C4-2B (cell line): Measurements from ENCODE around the gene CEMP1.
"Not testable (repeated sequence)": the region's sequence is repeated elsewhere in the genome, so short reads cannot be mapped to it uniquely, and the experiment has no call there.

Experiments used
- H3K27ac ChIP-seq: fragments of 450-650 bp; 2 replicates; pipeline ENCODE4 v1.5.1; 2017
- CTCF ChIP-seq: fragments of 450-650 bp; conservative IDR thresholded peaks from 2 replicates; pipeline ENCODE4 v1.5.1; 2017; ENCODE audit warnings: mild to moderate bottlenecking
- ZFX ChIP-seq: fragments of 450-650 bp; IDR thresholded peaks from 2 replicates; pipeline ENCODE4 v1.6.1; 2017

The CEMP1 gene, protein sequence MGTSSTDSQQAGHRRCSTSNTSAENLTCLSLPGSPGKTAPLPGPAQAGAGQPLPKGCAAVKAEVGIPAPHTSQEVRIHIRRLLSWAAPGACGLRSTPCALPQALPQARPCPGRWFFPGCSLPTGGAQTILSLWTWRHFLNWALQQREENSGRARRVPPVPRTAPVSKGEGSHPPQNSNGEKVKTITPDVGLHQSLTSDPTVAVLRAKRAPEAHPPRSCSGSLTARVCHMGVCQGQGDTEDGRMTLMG

GRCh38 chr16:2531371-2531695 is at the start of gene CEMP1:
Gene CEMP1, minus strand, starts transcription at chr16:2531408. Its CDS starts 335 bp downstream, at chr16:2531073.
- peak within 1 kb of the TSS; percentile 72 for H3K27ac ChIP-seq
- TF ChIP-seq CTCF = no peak
- TF ChIP-seq ZFX = no peak

GRCh38 chr16:2580818-2581217 is 49.6 kb upstream of the CEMP1 start:
- not testable (repeated sequence) for H3K27ac ChIP-seq

- not testable (repeated sequence) for H3K27ac ChIP-seq
Measured at GRCh38 chr16:2580143-2580542, 48.9 kb upstream of the CEMP1 start.

- H3K27ac ChIP-seq = not testable (repeated sequence)
Measured at GRCh38 chr16:2578905-2579304, 47.7 kb upstream of the CEMP1 start.

- H3K27ac ChIP-seq = not testable (repeated sequence)
Measured at GRCh38 chr16:2577044-2577443, 45.8 kb upstream of the CEMP1 start.

DNA sequence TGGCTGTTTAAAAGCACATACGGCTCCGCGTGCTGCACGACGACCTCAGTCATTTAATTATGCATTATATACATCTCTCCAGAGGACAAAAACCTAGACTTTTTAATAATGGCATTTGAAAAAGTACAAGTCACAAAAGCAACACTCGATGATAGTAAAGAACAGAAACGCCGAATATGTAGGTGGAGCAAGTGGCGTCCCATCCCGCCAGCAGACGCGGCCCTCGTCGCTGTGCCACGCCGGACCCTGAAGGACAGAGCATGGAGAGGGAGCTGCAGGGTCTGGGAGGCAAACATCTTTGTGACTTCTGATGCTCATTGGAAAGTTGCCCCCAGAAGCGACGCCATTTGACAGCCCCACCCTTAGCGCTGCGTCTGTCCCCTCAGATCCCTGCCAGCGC is 44.6 kb upstream of the CEMP1 start:
- not testable (repeated sequence) for H3K27ac ChIP-seq

- not testable (repeated sequence) for H3K27ac ChIP-seq
Measured at GRCh38 chr16:2572704-2573103, 41.5 kb upstream of the CEMP1 start.

- H3K27ac ChIP-seq = not testable (repeated sequence)
Measured at GRCh38 chr16:2568573-2568972, 37.4 kb upstream of the CEMP1 start.

GRCh38 chr16:2567506-2567905 is 36.3 kb upstream of the CEMP1 start:
- not testable (repeated sequence) for H3K27ac ChIP-seq

GRCh38 chr16:2560798-2561133 is 29.6 kb upstream of the CEMP1 start:
- not testable (repeated sequence) for H3K27ac ChIP-seq

GRCh38 chr16:2560131-2560797 is 29.1 kb upstream of the CEMP1 start:
- not testable (repeated sequence) for H3K27ac ChIP-seq

- H3K27ac ChIP-seq = not testable (repeated sequence)
Measured at GRCh38 chr16:2557150-2557549, 25.9 kb upstream of the CEMP1 start.

- not testable (repeated sequence) for H3K27ac ChIP-seq
Measured at GRCh38 chr16:2554709-2555425, 23.7 kb upstream of the CEMP1 start.

DNA sequence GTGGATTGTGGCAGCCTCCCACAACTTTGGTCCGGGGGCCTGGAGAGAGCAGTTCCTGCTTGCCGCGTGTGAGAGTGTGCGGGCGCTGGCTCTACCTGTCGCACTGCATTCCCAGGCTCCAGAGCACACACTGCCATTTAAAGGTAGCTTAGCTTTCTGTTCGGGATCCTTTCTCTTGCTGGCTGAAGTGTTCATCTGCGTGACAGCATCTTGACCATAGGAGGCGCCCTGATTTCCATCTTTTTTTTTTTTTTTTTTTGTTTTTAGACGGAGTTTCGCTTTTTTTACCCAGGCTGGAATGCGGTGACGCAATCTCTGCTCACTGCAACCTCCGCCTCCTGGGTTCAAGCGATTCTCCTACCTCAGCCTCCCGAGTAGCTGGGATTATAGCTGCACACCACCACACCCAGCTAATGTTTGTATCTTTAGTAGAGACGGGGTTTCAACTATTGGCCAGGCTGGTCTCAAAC is 20.2 kb upstream of the CEMP1 start:
- TF ChIP-seq CTCF = peak; percentile 46
- H3K27ac ChIP-seq = peak overlapping the region; percentile 44

GRCh38 chr16:2550283-2550878 is 19.2 kb upstream of the CEMP1 start:
- H3K27ac ChIP-seq = not testable (repeated sequence)

DNA sequence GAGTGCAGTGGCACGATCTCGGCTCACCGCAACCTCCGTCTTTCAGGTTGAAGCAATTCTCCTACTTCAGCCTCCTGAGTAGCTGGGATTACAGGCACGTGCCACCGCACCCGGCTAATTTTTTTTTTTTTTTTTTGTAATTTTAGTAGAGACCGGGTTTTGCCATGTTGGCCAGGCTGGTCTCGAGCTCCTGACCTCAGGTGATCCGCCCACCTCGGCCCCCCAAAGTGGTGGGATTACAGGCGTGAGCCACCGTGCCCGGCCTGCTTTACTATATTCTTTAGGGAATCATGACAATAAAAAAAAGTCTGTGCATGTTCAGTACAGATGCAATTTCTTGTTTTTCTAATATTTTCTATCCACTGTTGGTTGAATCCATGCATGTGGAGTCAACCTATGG is 12.6 kb upstream of the CEMP1 start:
- not testable (repeated sequence) for H3K27ac ChIP-seq

DNA sequence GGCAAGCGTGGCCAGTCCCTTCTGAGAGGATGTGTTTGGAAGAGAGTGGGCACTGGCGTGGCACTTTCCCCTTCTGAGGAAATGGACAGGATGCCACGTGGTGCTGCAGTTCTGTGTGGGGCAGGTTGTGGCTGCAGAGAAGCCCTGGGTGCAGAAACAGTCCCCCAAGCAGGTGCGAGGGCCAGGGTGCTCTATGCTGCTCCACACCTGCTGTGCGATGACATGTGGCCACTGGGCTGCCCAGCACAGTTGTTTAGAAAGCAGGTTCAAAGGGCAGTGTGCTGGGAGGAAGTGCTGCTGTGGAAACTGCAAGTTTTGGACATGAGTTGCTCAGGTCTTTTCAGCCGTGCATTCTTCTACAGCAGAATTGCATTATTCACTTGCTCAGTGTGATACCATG is 10.2 kb upstream of the CEMP1 start:
- not testable (repeated sequence) for H3K27ac ChIP-seq

DNA sequence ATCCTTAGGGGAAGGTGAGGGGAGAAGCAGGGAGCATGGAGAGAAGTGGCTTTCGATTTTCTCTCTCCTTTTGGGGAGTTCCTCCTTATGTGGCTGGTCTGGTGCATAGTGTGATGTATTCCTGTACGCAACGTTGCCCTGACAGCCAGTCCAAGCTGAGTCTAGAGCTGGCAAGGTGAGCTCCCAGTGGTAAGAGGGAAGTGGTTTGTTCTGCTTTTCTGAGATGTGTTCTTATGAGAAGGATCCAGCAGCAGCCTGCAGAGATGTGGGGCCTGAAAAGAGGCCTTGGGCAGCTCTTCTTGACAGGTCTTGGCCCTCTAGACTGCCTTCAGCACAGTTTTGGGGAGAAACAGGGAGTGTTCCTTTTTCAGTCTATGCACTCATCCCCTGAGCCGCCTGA is 9.7 kb upstream of the CEMP1 start:
- not testable (repeated sequence) for H3K27ac ChIP-seq

DNA sequence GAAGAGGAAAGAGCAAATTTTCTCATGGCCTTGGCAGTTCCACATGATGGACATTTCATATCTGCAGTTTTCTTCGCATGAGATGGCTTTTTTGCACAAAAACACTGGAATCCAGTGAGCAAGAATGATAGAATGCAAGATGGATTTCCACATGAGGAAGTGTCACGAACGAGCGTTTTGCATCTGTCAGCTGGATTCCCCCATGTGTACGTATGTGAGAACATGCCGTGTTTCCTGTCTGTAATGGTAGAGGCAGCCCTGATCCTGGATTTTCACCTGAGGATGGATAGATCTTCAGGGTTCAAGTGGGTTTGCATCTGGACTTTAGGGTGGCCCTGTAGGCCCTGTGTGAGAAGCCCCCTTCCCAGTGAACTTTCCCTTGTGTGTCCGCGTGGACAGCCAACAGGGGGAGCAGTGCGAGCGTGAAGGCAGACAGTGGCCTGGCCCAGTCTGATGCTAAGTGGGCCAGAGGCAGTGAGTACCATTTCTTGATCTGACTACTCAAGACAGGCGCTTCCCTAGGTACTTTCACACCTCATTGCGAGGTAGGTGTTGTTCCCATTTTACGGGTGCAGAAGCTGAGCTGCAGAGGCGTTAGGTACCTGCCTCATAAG is 8.7 kb upstream of the CEMP1 start:
- not testable (repeated sequence) for H3K27ac ChIP-seq
